Rectal smooth muscle tissue (tissue), 1 donor: ENCODE measurements around the gene CYFIP1.
A peak's percentile ranks its signal among the peaks of the same experiment; 100 is the strongest.

ENCODE experiments used
- H3K27ac ChIP-seq: one replicate; pipeline ENCODE4 v1.7.0; 2013; ENCODE audit warnings: low read depth, low read length, inconsistent platforms
- H3K27me3 ChIP-seq: one replicate; pipeline ENCODE4 v1.7.0; 2013; ENCODE audit warnings: low read length; ENCODE audit not compliant: control insufficient read depth, insufficient read depth
- H3K36me3 ChIP-seq: one replicate; pipeline ENCODE4 v1.7.0; 2013; ENCODE audit warnings: low read length; ENCODE audit not compliant: control insufficient read depth, insufficient read depth
- H3K4me1 ChIP-seq: one replicate; pipeline ENCODE4 v1.7.0; 2013; ENCODE audit warnings: low read length; ENCODE audit not compliant: control insufficient read depth, insufficient read depth
- H3K4me3 ChIP-seq: one replicate; pipeline ENCODE4 v1.7.0; 2013; ENCODE audit warnings: low read length
- H3K9ac ChIP-seq: one replicate; pipeline ENCODE4 v1.7.0; 2013; ENCODE audit warnings: low read length

Gene CYFIP1

GRCh38 chr15:22952796-22953579 is 27.2 kb downstream of the CYFIP1 start:
- Histone ChIP-seq H3K27ac (no peak overlapping the region), H3K4me3 (no peak overlapping the region), H3K4me1 (peaks cover 18% of the 10 kb centered on the region)

GRCh38 chr15:22951381-22952280 is 28.5 kb downstream of the CYFIP1 start:
- Histone ChIP-seq H3K27ac (peak overlapping the region; percentile 61), H3K27me3 (no peaks in the 10 kb centered on the region)

More at GRCh38 chr15:22952796-22953579, 27.2 kb downstream of the CYFIP1 start:
- H3K27me3 ChIP-seq: no peaks in the 10 kb centered on the region
- H3K36me3 ChIP-seq: no peaks in the 10 kb centered on the region
- no peak overlapping the region for H3K9ac ChIP-seq

GRCh38 chr15:22951031-22951380 is 29.2 kb downstream of the CYFIP1 start:
- no peaks in the 10 kb centered on the region for H3K36me3 ChIP-seq
- no peaks in the 10 kb centered on the region for H3K27me3 ChIP-seq
- H3K9ac ChIP-seq: no peak overlapping the region
- peak overlapping the region; percentile 61 for H3K27ac ChIP-seq
- H3K4me1 ChIP-seq: peaks cover 14% of the 10 kb centered on the region
- no peak overlapping the region for H3K4me3 ChIP-seq

More at GRCh38 chr15:22951381-22952280, 28.5 kb downstream of the CYFIP1 start:
- Histone ChIP-seq H3K36me3 (no peaks in the 10 kb centered on the region), H3K4me3 (no peak overlapping the region), H3K4me1 (peaks cover 18% of the 10 kb centered on the region), H3K9ac (no peak overlapping the region)

GRCh38 chr15:22950256-22950990 is 29.7 kb downstream of the CYFIP1 start:
- Histone ChIP-seq H3K27me3 (no peaks in the 10 kb centered on the region), H3K27ac (no peak overlapping the region), H3K4me3 (no peak overlapping the region), H3K4me1 (peaks cover 10% of the 10 kb centered on the region), H3K36me3 (no peaks in the 10 kb centered on the region), H3K9ac (no peak overlapping the region)

- H3K27ac ChIP-seq: peak overlapping the region; percentile 59
- peak overlapping the region; percentile 26 for H3K4me3 ChIP-seq
These were observed 31.1 kb downstream of the CYFIP1 start for GRCh38 chr15:22949074-22949547.

GRCh38 chr15:22948056-22948455 is 32.1 kb downstream of the CYFIP1 start:
- H3K9ac ChIP-seq: no peak overlapping the region
- no peak overlapping the region for H3K27ac ChIP-seq
- no peak overlapping the region for H3K4me3 ChIP-seq
- peaks cover 18% of the 10 kb centered on the region for H3K4me1 ChIP-seq
- H3K27me3 ChIP-seq: no peaks in the 10 kb centered on the region
- H3K36me3 ChIP-seq: peaks cover 7% of the 10 kb centered on the region

More at GRCh38 chr15:22949074-22949547, 31.1 kb downstream of the CYFIP1 start:
- Histone ChIP-seq H3K36me3 (peaks cover 3% of the 10 kb centered on the region), H3K9ac (no peak overlapping the region), H3K27me3 (no peaks in the 10 kb centered on the region), H3K4me1 (peaks cover 18% of the 10 kb centered on the region)

GRCh38 chr15:22947101-22948000 is 32.8 kb downstream of the CYFIP1 start:
- Histone ChIP-seq H3K36me3 (peaks cover 14% of the 10 kb centered on the region), H3K27ac (no peak overlapping the region), H3K4me3 (no peak overlapping the region), H3K4me1 (peaks cover 14% of the 10 kb centered on the region), H3K27me3 (no peaks in the 10 kb centered on the region), H3K9ac (no peak overlapping the region)

GRCh38 chr15:22945071-22945470 is 35.1 kb downstream of the CYFIP1 start:
- Histone ChIP-seq H3K27me3 (no peaks in the 10 kb centered on the region), H3K4me3 (no peak overlapping the region), H3K27ac (peak overlapping the region; percentile 72), H3K9ac (no peak overlapping the region), H3K36me3 (peaks cover 20% of the 10 kb centered on the region), H3K4me1 (peaks cover 10% of the 10 kb centered on the region)

- Histone ChIP-seq H3K36me3 (peaks cover 20% of the 10 kb centered on the region), H3K4me3 (no peak overlapping the region), H3K4me1 (peaks cover 10% of the 10 kb centered on the region), H3K27me3 (no peaks in the 10 kb centered on the region), H3K9ac (no peak overlapping the region), H3K27ac (peak overlapping the region; percentile 72)
These were observed 35.5 kb downstream of the CYFIP1 start for GRCh38 chr15:22944651-22945050.

- no peak overlapping the region for H3K4me3 ChIP-seq
- H3K9ac ChIP-seq: no peak overlapping the region
- H3K4me1 ChIP-seq: peaks cover 10% of the 10 kb centered on the region
- no peak overlapping the region for H3K27ac ChIP-seq
- no peaks in the 10 kb centered on the region for H3K27me3 ChIP-seq
- peaks cover 24% of the 10 kb centered on the region for H3K36me3 ChIP-seq
These were observed 37.3 kb downstream of the CYFIP1 start for GRCh38 chr15:22942877-22943276.

- H3K4me3 ChIP-seq: no peak overlapping the region
- no peak overlapping the region for H3K27ac ChIP-seq
- H3K27me3 ChIP-seq: no peaks in the 10 kb centered on the region
- H3K36me3 ChIP-seq: peaks cover 24% of the 10 kb centered on the region
- H3K9ac ChIP-seq: no peak overlapping the region
- H3K4me1 ChIP-seq: peaks cover 10% of the 10 kb centered on the region
These were observed 37.8 kb downstream of the CYFIP1 start for GRCh38 chr15:22942306-22942855.
